HepG2 (cell line): ENCODE results near the gene CATSPERD. TPM values are rescaled to one million over a fixed set of nuclear protein-coding genes. Genes with fewer than 3 reads are reported as not detected.

ENCODE experiments used
- EEA1 ChIP-seq: sonication (generic); formaldehyde crosslinking; IDR thresholded peaks from 2 replicates; pipeline ENCODE4 v1.5.1; 2020; ENCODE audit warnings: mild to moderate bottlenecking, missing genetic modification reagents, borderline replicate concordance
- KDM1A ChIP-seq: IDR thresholded peaks from 2 replicates; pipeline ENCODE4 v1.6.1; 2016; ENCODE audit warnings: missing compliant biosample characterization
- KLF9 ChIP-seq: IDR thresholded peaks from 2 replicates; pipeline ENCODE4 v1.6.1; 2016; ENCODE audit warnings: low read depth
- NFRKB ChIP-seq: fragments of 450-650 bp; IDR thresholded peaks from 2 replicates; pipeline ENCODE4 v1.6.1; 2017
- NPAS2 ChIP-seq: sonication (generic); formaldehyde crosslinking; IDR thresholded peaks from 2 replicates; pipeline ENCODE4 v1.8.0; 2022; ENCODE audit warnings: mild to moderate bottlenecking, missing genetic modification reagents, borderline replicate concordance
- SP1 ChIP-seq, 2 experiments: fragments of 450-650 bp in 1 of 2; sonication (generic) in 1 of 2; formaldehyde crosslinking in 1 of 2; IDR thresholded peaks; 2 replicates each; pipeline versions ENCODE4 v1.4.0 to v1.6.1; 2016 to 2020; ENCODE audit warnings: missing genetic modification reagents in 1 of 2
- TP53 ChIP-seq: sonication (generic); formaldehyde crosslinking; conservative IDR thresholded peaks from 2 replicates; pipeline ENCODE4 v1.4.0; 2020; ENCODE audit warnings: missing genetic modification reagents
- ZFP62 ChIP-seq: sonication (generic); formaldehyde crosslinking; IDR thresholded peaks from 2 replicates; pipeline ENCODE4 v1.4.0; 2020; ENCODE audit warnings: missing genetic modification reagents
- ZNF337 ChIP-seq: sonication (generic); formaldehyde crosslinking; IDR thresholded peaks from 2 replicates; pipeline ENCODE4 v1.5.1; 2020; ENCODE audit warnings: missing genetic modification reagents, low read depth, mild to moderate bottlenecking, borderline replicate concordance
- ZNF547 ChIP-seq: sonication (generic); formaldehyde crosslinking; IDR thresholded peaks from 2 replicates; pipeline ENCODE4 v1.5.1; 2020; ENCODE audit warnings: mild to moderate bottlenecking, missing genetic modification reagents
- polyA plus RNA-seq, 8 experiments: library from polyadenylated mRNA; depleted of rRNA in 3 of 8; stranded (reverse) in 7 of 8; unstranded in 1 of 8; fragments of >200 nt; fragmentation: Illumina TruSeq in 4 of 8; extraction: Trizol in 4 of 8; gene quantifications; 2 replicates each; pipeline versions ENCODE4 v1.2.1 to v1.2.3, GENCODE V29; 2011 to 2016; ENCODE audit warnings: low read depth in 4 of 8, missing spikeins in 1 of 8, mixed read lengths in 1 of 8; ENCODE audit not compliant: insufficient read depth in 1 of 8
- total RNA-seq, 5 experiments: library from RNA; depleted of rRNA; stranded (reverse); fragments of >200 nt; fragmentation: Illumina TruSeq; extraction: Trizol; gene quantifications; 2 replicates each; pipeline ENCODE4 v1.2.3, GENCODE V29; 2016; ENCODE audit warnings: low read depth in 1 of 5
- TF ChIP-seq, protein P1 (sequence below): sonication (generic); formaldehyde crosslinking; conservative IDR thresholded peaks from 2 replicates; pipeline ENCODE4 v1.4.0; 2020; ENCODE audit warnings: mild to moderate bottlenecking, missing genetic modification reagents, moderate library complexity
- TF ChIP-seq, protein P2 (sequence below): sonication (generic); formaldehyde crosslinking; IDR thresholded peaks from 2 replicates; pipeline ENCODE4 v1.8.0; 2022; ENCODE audit warnings: mild to moderate bottlenecking, missing genetic modification reagents, borderline replicate concordance
- TF ChIP-seq, protein P3 (sequence below): sonication (generic); formaldehyde crosslinking; conservative IDR thresholded peaks from 2 replicates; pipeline ENCODE4 v1.5.0; 2020; ENCODE audit warnings: missing genetic modification reagents
- TF ChIP-seq, protein P4 (sequence below): IDR thresholded peaks from 2 replicates; pipeline ENCODE4 v1.6.1; 2016; ENCODE audit warnings: missing biosample characterization, missing genetic modification reagents, low read depth
- TF ChIP-seq, protein P5 (sequence below): sonication (generic); formaldehyde crosslinking; IDR thresholded peaks from 2 replicates; pipeline ENCODE4 v1.8.1; 2023; ENCODE audit warnings: mild to moderate bottlenecking, missing genetic modification reagents
- TF ChIP-seq, protein P6 (sequence below): sonication (generic); formaldehyde crosslinking; IDR thresholded peaks from 2 replicates; pipeline ENCODE4 v1.5.1; 2020; ENCODE audit warnings: mild to moderate bottlenecking, missing genetic modification reagents, moderate library complexity

Gene CATSPERD
- total and polyA plus RNA-seq, 2 of the 13 experiments (the other 11 are each of a cell fraction or from before 2014, with no cell fraction given) = 0.04 TPM; not detected in 1

DNA sequence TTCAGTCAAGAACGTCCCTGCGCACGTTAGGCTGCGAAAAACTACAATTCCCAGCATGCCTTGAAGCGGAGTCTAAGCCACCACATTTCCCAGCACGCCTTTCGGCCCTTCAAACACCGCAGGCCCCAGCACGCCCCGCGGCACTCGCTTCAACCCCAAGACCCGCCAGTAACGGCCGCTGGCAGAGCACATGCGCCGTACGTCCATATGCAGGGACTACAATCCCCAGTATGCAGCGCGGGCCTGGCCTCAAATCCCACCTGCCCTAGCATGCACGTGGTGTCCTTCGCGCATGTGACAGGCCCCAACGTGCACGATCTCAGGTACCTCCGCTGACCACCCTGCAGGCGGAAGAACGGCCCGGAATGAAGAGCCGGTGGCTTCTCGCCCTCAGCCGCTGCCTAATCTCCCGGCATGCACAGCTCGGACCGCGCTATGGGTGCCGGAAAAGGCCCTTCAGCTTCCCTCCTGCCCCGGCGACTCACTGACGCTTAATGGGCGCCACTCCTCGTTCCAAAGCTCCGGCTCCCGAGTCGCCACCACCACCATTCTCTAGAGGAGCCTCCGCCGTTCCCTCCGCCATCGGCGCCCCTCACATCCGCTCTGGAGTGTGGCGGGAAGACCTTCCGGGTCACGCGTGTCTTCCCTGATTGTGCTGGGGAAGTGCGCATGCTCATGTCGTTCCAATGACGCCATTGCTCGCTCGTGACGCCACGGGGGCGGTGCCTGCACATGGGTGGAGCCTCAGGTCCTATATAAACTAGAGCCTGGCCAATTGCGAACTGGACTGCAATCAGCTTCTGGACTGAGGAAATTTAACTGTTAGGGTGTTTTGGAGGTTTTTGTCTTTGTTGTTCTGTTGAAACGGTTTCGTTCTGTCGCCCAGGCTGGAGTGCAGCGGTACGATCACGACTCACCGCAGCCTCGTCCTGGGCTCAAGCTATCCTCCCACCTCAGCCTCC, 70.4 kb downstream of the CATSPERD start, which contains the start of gene DUS3L (continued):
- 0 out of 2 replicates have a peak, but pooled peaks have one; percentile 43 for TF ChIP-seq KDM1A
- peak; percentile 28; the same call in 1 of the 2 replicates for TF ChIP-seq TP53 (CRISPR knock-in tag)
- TF ChIP-seq NFRKB = no peak
- TF ChIP-seq, protein P1, sequence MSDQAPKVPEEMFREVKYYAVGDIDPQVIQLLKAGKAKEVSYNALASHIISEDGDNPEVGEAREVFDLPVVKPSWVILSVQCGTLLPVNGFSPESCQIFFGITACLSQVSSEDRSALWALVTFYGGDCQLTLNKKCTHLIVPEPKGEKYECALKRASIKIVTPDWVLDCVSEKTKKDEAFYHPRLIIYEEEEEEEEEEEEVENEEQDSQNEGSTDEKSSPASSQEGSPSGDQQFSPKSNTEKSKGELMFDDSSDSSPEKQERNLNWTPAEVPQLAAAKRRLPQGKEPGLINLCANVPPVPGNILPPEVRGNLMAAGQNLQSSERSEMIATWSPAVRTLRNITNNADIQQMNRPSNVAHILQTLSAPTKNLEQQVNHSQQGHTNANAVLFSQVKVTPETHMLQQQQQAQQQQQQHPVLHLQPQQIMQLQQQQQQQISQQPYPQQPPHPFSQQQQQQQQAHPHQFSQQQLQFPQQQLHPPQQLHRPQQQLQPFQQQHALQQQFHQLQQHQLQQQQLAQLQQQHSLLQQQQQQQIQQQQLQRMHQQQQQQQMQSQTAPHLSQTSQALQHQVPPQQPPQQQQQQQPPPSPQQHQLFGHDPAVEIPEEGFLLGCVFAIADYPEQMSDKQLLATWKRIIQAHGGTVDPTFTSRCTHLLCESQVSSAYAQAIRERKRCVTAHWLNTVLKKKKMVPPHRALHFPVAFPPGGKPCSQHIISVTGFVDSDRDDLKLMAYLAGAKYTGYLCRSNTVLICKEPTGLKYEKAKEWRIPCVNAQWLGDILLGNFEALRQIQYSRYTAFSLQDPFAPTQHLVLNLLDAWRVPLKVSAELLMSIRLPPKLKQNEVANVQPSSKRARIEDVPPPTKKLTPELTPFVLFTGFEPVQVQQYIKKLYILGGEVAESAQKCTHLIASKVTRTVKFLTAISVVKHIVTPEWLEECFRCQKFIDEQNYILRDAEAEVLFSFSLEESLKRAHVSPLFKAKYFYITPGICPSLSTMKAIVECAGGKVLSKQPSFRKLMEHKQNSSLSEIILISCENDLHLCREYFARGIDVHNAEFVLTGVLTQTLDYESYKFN = peak; percentile 46
- TF ChIP-seq NPAS2 = no peak
- TF ChIP-seq ZNF337 = 0 out of 2 replicates have a peak, but pooled peaks have one; percentile 14
- TF ChIP-seq, protein P2, sequence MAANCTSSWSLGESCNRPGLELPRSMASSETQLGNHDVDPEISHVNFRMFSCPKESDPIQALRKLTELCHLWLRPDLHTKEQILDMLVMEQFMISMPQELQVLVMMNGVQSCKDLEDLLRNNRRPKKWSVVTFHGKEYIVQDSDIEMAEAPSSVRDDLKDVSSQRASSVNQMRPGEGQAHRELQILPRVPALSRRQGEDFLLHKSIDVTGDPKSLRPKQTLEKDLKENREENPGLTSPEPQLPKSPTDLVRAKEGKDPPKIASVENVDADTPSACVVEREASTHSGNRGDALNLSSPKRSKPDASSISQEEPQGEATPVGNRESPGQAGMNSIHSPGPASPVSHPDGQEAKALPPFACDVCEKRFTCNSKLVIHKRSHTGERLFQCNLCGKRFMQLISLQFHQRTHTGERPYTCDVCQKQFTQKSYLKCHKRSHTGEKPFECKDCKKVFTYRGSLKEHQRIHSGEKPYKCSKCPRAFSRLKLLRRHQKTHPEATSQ (CRISPR knock-in tag) = no peak
- TF ChIP-seq, protein P3, sequence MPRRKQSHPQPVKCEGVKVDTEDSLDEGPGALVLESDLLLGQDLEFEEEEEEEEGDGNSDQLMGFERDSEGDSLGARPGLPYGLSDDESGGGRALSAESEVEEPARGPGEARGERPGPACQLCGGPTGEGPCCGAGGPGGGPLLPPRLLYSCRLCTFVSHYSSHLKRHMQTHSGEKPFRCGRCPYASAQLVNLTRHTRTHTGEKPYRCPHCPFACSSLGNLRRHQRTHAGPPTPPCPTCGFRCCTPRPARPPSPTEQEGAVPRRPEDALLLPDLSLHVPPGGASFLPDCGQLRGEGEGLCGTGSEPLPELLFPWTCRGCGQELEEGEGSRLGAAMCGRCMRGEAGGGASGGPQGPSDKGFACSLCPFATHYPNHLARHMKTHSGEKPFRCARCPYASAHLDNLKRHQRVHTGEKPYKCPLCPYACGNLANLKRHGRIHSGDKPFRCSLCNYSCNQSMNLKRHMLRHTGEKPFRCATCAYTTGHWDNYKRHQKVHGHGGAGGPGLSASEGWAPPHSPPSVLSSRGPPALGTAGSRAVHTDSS (CRISPR knock-in tag) = no peak
- TF ChIP-seq, protein P4, sequence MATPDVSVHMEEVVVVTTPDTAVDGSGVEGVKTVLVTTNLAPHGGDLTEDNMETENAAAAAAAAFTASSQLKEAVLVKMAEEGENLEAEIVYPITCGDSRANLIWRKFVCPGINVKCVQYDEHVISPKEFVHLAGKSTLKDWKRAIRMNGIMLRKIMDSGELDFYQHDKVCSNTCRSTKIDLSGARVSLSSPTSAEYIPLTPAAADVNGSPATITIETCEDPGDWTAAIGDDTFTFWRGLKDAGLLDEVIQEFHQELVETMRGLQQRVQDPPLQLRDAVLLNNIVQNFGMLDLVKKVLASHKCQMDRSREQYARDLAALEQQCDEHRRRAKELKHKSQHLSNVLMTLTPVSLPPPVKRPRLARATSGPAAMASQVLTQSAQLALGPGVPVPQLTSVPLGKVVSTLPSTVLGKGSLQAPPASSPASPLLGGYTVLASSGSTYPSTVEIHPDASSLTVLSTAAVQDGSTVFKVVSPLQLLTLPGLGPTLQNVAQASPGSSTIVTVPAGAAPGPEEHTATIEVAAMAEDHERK (CRISPR knock-in tag) = no peak; the same call in 1 of the 2 replicates
- no peak for TF ChIP-seq EEA1 (CRISPR knock-in tag)
- TF ChIP-seq ZNF547 (CRISPR knock-in tag) = peak; percentile 97
- no peak for TF ChIP-seq ZFP62 (CRISPR knock-in tag)
- TF ChIP-seq, protein P5, sequence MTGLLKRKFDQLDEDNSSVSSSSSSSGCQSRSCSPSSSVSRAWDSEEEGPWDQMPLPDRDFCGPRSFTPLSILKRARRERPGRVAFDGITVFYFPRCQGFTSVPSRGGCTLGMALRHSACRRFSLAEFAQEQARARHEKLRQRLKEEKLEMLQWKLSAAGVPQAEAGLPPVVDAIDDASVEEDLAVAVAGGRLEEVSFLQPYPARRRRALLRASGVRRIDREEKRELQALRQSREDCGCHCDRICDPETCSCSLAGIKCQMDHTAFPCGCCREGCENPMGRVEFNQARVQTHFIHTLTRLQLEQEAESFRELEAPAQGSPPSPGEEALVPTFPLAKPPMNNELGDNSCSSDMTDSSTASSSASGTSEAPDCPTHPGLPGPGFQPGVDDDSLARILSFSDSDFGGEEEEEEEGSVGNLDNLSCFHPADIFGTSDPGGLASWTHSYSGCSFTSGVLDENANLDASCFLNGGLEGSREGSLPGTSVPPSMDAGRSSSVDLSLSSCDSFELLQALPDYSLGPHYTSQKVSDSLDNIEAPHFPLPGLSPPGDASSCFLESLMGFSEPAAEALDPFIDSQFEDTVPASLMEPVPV (CRISPR knock-in tag) = peak; percentile 96
- no peak for TF ChIP-seq KLF9
- TF ChIP-seq, protein P6, sequence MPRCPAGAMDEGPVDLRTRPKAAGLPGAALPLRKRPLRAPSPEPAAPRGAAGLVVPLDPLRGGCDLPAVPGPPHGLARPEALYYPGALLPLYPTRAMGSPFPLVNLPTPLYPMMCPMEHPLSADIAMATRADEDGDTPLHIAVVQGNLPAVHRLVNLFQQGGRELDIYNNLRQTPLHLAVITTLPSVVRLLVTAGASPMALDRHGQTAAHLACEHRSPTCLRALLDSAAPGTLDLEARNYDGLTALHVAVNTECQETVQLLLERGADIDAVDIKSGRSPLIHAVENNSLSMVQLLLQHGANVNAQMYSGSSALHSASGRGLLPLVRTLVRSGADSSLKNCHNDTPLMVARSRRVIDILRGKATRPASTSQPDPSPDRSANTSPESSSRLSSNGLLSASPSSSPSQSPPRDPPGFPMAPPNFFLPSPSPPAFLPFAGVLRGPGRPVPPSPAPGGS (CRISPR knock-in tag) = peak; percentile 95
- TF ChIP-seq SP1 (IDR thresholded peaks at IDR 0.05) = no peak
- peak; percentile 96 for TF ChIP-seq SP1 (CRISPR knock-in tag; IDR thresholded peaks at IDR 0.05)
